Activated T-helper 17 cell treated with anti-CD3 and anti-CD28 coated beads, Interleukin-2, amount 50 U/mL, for 72 hours (primary cell): ENCODE measurements around the gene ARL3. TPM values are rescaled to one million over a fixed set of nuclear protein-coding genes. Genes with fewer than 3 reads are reported as not detected.
A peak's percentile ranks its signal among the peaks of the same experiment; 100 is the strongest.

ENCODE experiments used
- ATAC-seq: fragments of 150-1000 bp; cut with Tn5 transposase; replicated peaks from 2 replicates; pipeline ENCODE4 v1.10.0; 2021; ENCODE audit warnings: mild to moderate bottlenecking, moderate library complexity
- H3K27ac Mint-ChIP-seq: one replicate; pipeline ENCODE4 v1.8.0; 2022; ENCODE audit warnings: mixed read lengths
- H3K27me3 Mint-ChIP-seq: one replicate; pipeline ENCODE4 v1.8.0; 2022; ENCODE audit warnings: mixed read lengths
- H3K36me3 Mint-ChIP-seq: one replicate; pipeline ENCODE4 v1.8.0; 2022; ENCODE audit warnings: low read depth, mild to moderate bottlenecking, mixed read lengths
- H3K4me1 Mint-ChIP-seq: one replicate; pipeline ENCODE4 v1.8.0; 2022; ENCODE audit warnings: mixed read lengths
- H3K4me3 Mint-ChIP-seq: one replicate; pipeline ENCODE4 v1.8.0; 2022; ENCODE audit warnings: mild to moderate bottlenecking, mixed read lengths
- H3K9me3 Mint-ChIP-seq: one replicate; pipeline ENCODE4 v1.8.0; 2022; ENCODE audit warnings: mixed read lengths
- total RNA-seq, 2 donors: library from RNA; stranded (reverse); gene quantifications; one replicate each; pipeline ENCODE4 v1.2.3, GENCODE V29; 2022

Gene ARL3
- total RNA-seq, 2 donors from 2014 or later: 14.3 to 14.7 TPM

DNA sequence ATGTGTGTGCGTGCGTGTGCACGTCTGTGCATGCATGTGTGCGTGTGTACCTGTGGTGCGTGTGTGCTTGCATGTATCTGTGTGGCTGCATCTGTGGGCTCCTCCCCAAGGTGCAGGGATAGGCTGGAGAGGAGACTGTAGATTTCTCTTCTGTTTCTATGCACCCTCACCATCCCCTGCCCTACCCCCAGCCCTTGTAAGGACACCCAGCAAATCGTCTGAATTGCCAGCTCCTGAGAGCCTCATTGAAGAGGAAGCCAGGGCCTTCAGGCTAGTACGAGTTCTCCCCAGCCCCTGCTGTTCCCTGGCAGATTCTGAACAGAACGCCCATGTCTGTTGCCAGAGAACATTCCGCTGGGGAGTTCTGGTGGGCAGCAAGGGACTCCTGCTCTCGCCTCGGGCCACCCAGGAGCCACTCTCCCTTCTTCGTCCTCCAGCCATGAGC is 86.9 kb downstream of the ARL3 start:
- H3K4me1 Mint-ChIP-seq: peaks cover 1% of the 10 kb centered on the region
- ATAC-seq: no peak
- H3K36me3 Mint-ChIP-seq: no peaks in the 10 kb centered on the region
- no peaks in the 10 kb centered on the region for H3K9me3 Mint-ChIP-seq
- H3K4me3 Mint-ChIP-seq: no peak overlapping the region
- no peaks in the 10 kb centered on the region for H3K27me3 Mint-ChIP-seq
- H3K27ac Mint-ChIP-seq: peak overlapping the region; percentile 61

DNA sequence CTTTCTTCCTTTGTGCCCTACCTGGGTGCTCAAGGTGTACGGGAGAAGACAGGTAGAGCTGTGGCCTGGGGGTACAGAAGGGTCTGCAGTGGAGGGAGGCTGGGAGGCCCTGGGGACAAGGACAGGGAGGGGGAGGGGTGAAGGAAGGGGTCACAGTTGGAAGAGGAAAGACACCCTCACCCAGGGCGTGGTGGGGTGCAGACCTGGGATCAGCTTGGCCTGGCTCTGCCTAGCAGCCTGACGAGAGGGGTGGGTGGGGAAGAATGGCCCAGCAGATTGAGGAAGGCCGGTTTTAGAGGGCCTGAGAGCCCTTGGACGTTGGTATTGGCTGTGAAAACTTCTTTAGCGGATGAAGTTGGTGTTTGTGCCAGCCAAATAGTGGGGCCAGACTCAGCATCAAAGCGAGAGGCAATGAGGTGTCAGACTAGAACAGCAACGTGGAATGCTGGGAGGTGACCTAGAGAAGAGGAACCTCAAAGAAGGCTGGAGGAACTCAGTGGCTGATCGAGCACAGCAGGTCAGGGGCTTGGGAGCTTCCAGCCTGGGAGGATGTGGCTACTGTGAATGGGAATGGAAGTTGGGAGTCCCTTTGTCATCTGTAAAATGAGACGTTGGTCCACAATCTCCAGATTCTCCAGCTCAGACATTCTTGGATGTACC is 88.0 kb downstream of the ARL3 start:
- H3K27ac Mint-ChIP-seq: peak overlapping the region; percentile 61

DNA sequence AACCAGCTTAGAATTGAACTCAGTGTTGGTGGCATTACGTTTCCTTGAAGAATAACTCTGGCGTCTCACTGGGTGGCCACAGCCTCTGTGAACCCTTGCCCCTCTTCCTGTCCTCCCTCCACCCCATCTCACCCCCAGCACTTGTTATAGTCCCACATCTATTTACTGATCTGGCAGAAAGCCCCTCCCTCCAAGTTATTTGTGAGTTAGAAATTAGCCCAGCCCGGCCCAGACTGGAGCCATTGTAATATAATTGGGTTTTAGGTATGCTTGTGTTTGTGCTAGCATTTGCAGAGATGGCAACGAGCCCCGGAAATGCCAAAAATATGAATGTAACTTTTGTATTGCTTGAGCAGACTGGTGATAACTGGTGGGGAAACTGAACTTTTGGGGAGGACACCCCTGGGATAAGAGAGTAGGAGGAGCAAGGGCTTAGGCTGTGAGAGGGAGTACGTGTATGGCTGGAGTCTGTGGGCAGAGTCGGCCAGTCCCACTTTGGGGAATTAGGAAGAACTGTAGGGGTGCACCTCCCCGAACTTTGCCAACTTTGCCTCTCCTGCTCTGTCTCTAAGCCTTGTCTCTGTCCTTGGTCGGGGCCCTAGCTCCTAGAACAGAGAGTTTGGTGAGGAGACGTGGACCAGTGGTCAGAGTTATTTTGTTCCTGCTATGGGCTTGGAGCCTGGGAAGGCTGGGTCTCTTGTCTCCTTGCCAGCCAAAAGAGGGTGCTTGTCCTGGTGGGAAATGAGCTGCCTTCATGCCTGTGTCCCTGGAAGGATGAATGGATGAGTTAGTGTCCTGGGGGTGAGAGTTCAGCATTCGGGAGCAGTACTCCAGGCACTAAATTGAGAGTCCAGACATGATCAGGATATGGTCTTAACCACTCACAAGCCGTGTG is 89.2 kb downstream of the ARL3 start:
- no peaks in the 10 kb centered on the region for H3K9me3 Mint-ChIP-seq
- H3K36me3 Mint-ChIP-seq: no peaks in the 10 kb centered on the region
- H3K4me1 Mint-ChIP-seq: peaks cover 9% of the 10 kb centered on the region
- H3K27me3 Mint-ChIP-seq: no peaks in the 10 kb centered on the region
- H3K4me3 Mint-ChIP-seq: no peak overlapping the region
- H3K27ac Mint-ChIP-seq: peak overlapping the region; percentile 32
- no peak for ATAC-seq

More for the DNA sequence above, 88.0 kb downstream of the ARL3 start:
- H3K4me3 Mint-ChIP-seq: no peak overlapping the region
- H3K4me1 Mint-ChIP-seq: peaks cover under 1% of the 10 kb centered on the region
- no peaks in the 10 kb centered on the region for H3K9me3 Mint-ChIP-seq
- no peaks in the 10 kb centered on the region for H3K27me3 Mint-ChIP-seq
- no peaks in the 10 kb centered on the region for H3K36me3 Mint-ChIP-seq
- ATAC-seq: no peak

DNA sequence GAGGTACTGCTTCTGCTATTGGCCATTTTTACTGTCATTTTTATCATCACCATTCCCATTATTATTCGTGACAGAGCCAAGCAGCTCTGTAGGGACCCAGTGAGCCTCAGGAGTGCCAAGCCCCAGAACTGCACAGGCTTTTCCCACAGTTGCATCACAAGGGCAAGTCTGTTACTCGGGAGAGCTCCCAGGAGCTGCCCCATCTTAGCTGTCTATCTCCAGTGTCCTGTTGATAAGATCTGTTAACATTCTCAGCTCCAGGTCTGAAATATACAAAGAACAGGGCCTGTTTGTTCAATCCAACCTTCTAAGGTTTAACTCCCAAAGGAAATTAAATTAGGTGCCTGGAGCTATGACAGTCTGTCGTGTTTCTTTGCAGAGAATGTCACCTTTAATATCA is 90.1 kb downstream of the ARL3 start:
- ATAC-seq: no peak
- no peaks in the 10 kb centered on the region for H3K36me3 Mint-ChIP-seq
- H3K4me1 Mint-ChIP-seq: peaks cover 9% of the 10 kb centered on the region
- peak overlapping the region; percentile 32 for H3K27ac Mint-ChIP-seq
- H3K9me3 Mint-ChIP-seq: no peaks in the 10 kb centered on the region
- no peak overlapping the region for H3K4me3 Mint-ChIP-seq
- no peaks in the 10 kb centered on the region for H3K27me3 Mint-ChIP-seq

Other genes with a start within 250 kb of the ARL3 start
- gene ACTR1A, start 211.7 kb downstream of the ARL3 start, total RNA-seq: 10 to 100 TPM; 43.0 to 74.4 TPM
- gene SUFU, start 210.4 kb downstream of the ARL3 start, total RNA-seq: 10 to 100 TPM; 11.1 to 16.2 TPM
- gene TRIM8, start 69.9 kb downstream of the ARL3 start, total RNA-seq: 10 to 100 TPM; 60.0 to 73.9 TPM
- 10 to 100 TPM; 18.0 to 28.0 TPM for gene SFXN2, start 239 bp upstream of the ARL3 start, total RNA-seq
- gene WBP1L, start 29.6 kb upstream of the ARL3 start, total RNA-seq: 10 to 100 TPM; 18.4 to 24.8 TPM
- not detected for gene CYP17A1, start 123.0 kb upstream of the ARL3 start, total RNA-seq
- gene BORCS7, start 139.9 kb upstream of the ARL3 start, total RNA-seq: 10 to 100 TPM; 10.2 to 11.5 TPM
- gene AS3MT, start 155.1 kb upstream of the ARL3 start, total RNA-seq: 1 to 10 TPM in 1 of 2 donors, not detected in 1; 1.6 TPM
- 1 to 10 TPM; 6.6 to 7.4 TPM for gene CNNM2, start 203.9 kb upstream of the ARL3 start, total RNA-seq